ENCODE results near the gene MOV10L1. TPM values are rescaled to one million over a fixed set of nuclear protein-coding genes. Genes with fewer than 3 reads are reported as not detected.

Gene MOV10L1
- total RNA-seq, 3 donors from 2014 or later, result 0.16 to 0.44 (median 0.33) TPM

GRCh38 chr22:50178471-50178864 is 88.7 kb downstream of the MOV10L1 start:
- H3K36me3 ChIP-seq, result no peaks in the 10 kb centered on the region
- DNase-seq (ENCODE audit: low spot score in 2 of 2), result no peak
- no peak overlapping the region for H3K4me3 ChIP-seq
- TF ChIP-seq CTCF (IDR thresholded peaks at IDR 0.05) (no peak), POLR2A (IDR thresholded peaks at IDR 0.05) (no peak), POLR2AphosphoS5 (IDR thresholded peaks at IDR 0.05) (no peak)
- no peaks in the 10 kb centered on the region for H3K9me3 ChIP-seq
- H3K27me3 ChIP-seq, result no peaks in the 10 kb centered on the region
- intact Hi-C loops (cut with DNase I; ENCODE audit: low total_unique reads), result no loop called here
- H3K27ac ChIP-seq, result no peak overlapping the region
- no peaks in the 10 kb centered on the region for H3K4me1 ChIP-seq

- Histone ChIP-seq H3K36me3 (no peaks in the 10 kb centered on the region), H3K9me3 (no peaks in the 10 kb centered on the region), H3K4me3 (no peak overlapping the region), H3K27ac (no peak overlapping the region), H3K27me3 (no peaks in the 10 kb centered on the region), H3K4me1 (peaks cover 0 to 1% of the 10 kb centered on the region in 2 donors)
- no peak for DNase-seq (ENCODE audit: low spot score in 2 of 2)
- intact Hi-C loops (cut with DNase I; ENCODE audit: low total_unique reads), result no loop called here
- no peak for TF ChIP-seq CTCF (IDR thresholded peaks at IDR 0.05)
- no peak for TF ChIP-seq POLR2AphosphoS5 (IDR thresholded peaks at IDR 0.05)
- no peak for TF ChIP-seq POLR2A (IDR thresholded peaks at IDR 0.05)
Observed at GRCh38 chr22:50178871-50179869, 89.4 kb downstream of the MOV10L1 start.

GRCh38 chr22:50179937-50180726 is 90.3 kb downstream of the MOV10L1 start:
- TF ChIP-seq POLR2AphosphoS5 (IDR thresholded peaks at IDR 0.05) (no peak), POLR2A (IDR thresholded peaks at IDR 0.05) (no peak), CTCF (IDR thresholded peaks at IDR 0.05) (no peak)
- intact Hi-C loops (cut with DNase I; ENCODE audit: low total_unique reads), result loop anchor here (10.0 kb wide), 1 partner anchor 225 kb away; no protein-coding TSS in a partner anchor
- H3K4me1 ChIP-seq, result peaks cover 0 to 7% of the 10 kb centered on the region in 2 donors
- no peaks in the 10 kb centered on the region for H3K9me3 ChIP-seq
- no peaks in the 10 kb centered on the region for H3K27me3 ChIP-seq
- no peak overlapping the region for H3K4me3 ChIP-seq
- no peak for DNase-seq (ENCODE audit: low spot score in 2 of 2)
- H3K27ac ChIP-seq, result no peak overlapping the region
- no peaks in the 10 kb centered on the region for H3K36me3 ChIP-seq

- no peak overlapping the region for H3K27ac ChIP-seq
- no peaks in the 10 kb centered on the region for H3K9me3 ChIP-seq
- no peaks in the 10 kb centered on the region for H3K36me3 ChIP-seq
- intact Hi-C loops (cut with DNase I; ENCODE audit: low total_unique reads), result loop anchor here (10.0 kb wide), 1 partner anchor 226 kb away; no protein-coding TSS in a partner anchor
- peaks cover 0 to 7% of the 10 kb centered on the region in 2 donors for H3K4me1 ChIP-seq
- no peak for DNase-seq (ENCODE audit: low spot score in 2 of 2)
- TF ChIP-seq CTCF (IDR thresholded peaks at IDR 0.05), result no peak
- no peak for TF ChIP-seq POLR2A (IDR thresholded peaks at IDR 0.05)
- TF ChIP-seq POLR2AphosphoS5 (IDR thresholded peaks at IDR 0.05), result no peak
- H3K27me3 ChIP-seq, result no peaks in the 10 kb centered on the region
- H3K4me3 ChIP-seq, result no peak overlapping the region
Observed at GRCh38 chr22:50180727-50181521, 91.1 kb downstream of the MOV10L1 start.

Data from breast epithelium (tissue), 4 donors.